GM12872 (cell line): ENCODE results near the gene GHRH.

Experiments
- CTCF ChIP-seq: IDR thresholded peaks from 3 replicates; pipeline ENCODE4 v1.5.1; 2011; ENCODE audit warnings: low read depth, mild to moderate bottlenecking, low read length, moderate library complexity; ENCODE audit not compliant: insufficient read depth

Gene GHRH

DNA sequence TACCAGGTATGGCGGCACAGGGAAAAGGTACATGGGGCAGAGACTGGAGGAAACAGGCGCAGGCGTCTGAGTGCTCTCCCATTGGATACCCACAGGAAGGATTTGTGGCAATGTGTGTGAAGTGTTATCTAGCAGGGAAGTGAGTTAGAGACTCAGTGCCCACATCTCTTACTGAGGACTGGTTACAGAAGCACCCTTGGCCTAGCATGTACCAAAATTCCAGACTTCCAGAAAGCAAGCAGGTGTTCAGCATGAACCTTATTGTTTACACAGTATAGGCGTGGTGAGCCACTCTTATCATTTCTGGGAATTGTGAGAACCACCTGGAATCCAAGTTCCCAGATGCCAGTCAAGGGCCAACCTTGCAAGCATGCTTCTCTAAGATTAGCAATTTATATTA, 42.0 kb upstream of the GHRH start:
- no peak for TF ChIP-seq CTCF

DNA sequence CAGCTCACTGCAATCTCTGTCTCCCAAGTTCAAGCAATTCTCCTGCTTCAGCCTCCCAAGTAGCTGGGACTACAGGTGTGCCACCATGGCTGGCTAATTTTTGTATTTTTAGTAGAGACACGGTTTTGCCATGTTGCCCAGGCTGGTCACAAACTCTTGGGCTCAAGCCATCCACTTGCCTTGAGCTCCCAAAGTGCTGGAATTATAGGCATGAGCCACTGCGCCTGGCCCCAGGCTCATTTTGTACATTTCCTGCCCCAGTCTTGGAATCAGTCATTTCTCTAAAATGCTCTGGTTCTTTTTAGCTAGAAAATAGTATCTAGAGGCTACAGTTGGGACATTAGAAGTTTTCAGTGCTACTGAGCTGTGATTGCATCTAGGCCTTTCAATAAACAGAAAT, 41.4 kb upstream of the GHRH start:
- TF ChIP-seq CTCF = no peak

GRCh38 chr20:37301558-37301957, 39.9 kb upstream of the GHRH start:
- TF ChIP-seq CTCF = no peak

DNA sequence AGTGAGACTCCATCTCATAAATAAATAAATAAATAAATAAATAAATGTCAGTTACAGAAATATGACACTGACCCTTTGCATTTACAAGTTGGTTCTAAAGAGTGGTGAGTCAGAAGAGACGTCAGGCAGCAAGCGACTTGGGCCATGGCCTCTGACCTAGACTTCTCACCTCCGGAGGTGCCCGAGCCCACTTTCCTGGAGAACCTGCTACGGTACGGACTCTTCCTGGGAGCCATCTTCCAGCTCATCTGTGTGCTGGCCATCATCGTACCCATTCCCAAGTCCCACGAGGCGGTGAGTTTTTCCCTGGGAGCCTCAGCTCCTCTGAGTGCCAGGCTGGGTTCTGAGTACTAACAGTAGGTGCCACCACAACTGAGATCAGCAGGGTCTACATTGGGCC, 39.5 kb upstream of the GHRH start:
- TF ChIP-seq CTCF = no peak

GRCh38 chr20:37299718-37300528, 38.3 kb upstream of the GHRH start:
- TF ChIP-seq CTCF = no peak

DNA sequence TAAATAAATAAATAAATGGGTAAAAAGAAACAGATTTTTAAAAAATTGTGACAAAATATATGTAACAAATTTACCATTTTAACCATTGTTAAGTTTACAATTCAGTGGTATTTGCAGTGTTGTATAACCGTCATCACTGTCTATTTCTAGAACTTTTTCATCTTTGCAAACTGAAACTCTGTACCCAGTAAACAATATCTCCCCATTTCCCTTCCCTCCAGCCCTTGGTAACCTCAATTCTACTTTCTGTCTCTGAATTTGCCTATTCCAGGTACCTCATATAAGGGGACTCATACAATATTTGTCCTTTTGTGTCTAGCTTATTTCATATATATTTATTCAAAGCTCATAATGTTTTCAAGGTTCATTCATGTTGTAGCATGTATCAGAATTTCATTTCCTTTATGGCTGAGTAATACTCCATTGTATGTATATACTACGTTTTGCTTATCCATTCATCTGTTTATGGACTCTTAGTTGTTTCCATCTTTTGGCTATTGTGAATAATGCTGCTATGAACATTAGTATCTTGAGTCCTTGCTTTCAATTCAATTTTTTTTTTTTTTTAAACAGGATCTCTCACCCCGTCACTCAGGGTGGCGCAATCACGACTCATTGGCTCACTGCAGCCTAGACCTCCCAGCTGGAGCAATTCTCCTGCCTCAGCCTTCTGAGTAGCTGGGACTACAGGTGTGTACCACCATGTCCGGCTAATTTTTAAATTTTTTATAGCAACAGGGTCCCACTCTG, 36.8 kb upstream of the GHRH start:
- no peak for TF ChIP-seq CTCF

DNA sequence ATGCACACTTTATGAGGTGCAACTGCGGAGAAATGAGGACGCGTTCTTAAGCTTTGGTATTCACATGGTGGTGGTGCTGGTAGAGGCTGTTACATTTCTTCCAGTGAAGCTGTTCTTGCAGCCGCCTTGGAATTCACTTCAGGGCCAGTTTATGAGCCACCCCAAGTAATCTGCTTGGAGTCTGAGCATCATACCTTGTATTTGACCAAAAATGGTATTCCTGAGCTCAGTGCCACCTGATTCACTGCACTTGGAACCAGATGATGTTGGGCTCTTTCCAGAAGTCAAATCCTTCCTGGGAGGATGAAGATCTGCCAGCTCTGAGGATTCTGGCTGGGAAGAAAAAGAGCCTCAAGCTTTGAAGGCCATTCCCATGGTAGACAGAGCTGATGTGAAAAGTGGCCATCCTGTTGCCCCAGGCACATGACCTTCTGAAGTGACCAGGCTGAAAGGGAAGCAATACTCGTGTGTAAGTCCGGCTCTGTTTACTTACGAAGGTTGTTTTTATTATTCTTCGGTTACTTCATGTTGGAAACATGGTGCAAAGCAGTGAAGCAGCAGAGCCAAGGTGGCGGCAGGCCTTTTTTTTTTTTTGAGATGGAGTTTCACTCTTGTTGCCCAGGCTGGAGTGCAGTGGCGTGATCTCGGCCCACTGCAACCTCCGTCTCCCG, 35.6 kb upstream of the GHRH start:
- no peak for TF ChIP-seq CTCF
